Right ventricle myocardium inferior (tissue), 1 donor: ENCODE results near the gene PHC2. TPM values are rescaled to one million over a fixed set of nuclear protein-coding genes. Genes with fewer than 3 reads are reported as not detected.

Source experiments
- ATAC-seq: fragments of 200-7000 bp; cut with Tn5 transposase; one replicate; pipeline ENCODE4 v1.9.1; 2020; ENCODE audit warnings: mild to moderate bottlenecking, moderate library complexity
- DNase-seq: peaks from one replicate; pipeline ENCODE4 v3.0.0; 2021; ENCODE audit errors: missing footprints
- intact Hi-C: fragments of 100-400 bp; cut with DNase I; formaldehyde crosslinking; loops from one replicate; pipeline ENCODE4 v1.11.0; 2022
- total RNA-seq: library from RNA; stranded (reverse); fragmentation: NEBNext Ultra II Directional; extraction: Animal tissue kit (Norgen Biotek cat#: 25700); gene quantifications from one replicate; pipeline ENCODE4 v1.2.1, GENCODE V29; 2021
- donor health status: DM: no; HTN: yes; CAD: no; lungs with severe emphysema.

PHC2 gene
- total RNA-seq, 1 donor from 2014 or later: 102 TPM

DNA sequence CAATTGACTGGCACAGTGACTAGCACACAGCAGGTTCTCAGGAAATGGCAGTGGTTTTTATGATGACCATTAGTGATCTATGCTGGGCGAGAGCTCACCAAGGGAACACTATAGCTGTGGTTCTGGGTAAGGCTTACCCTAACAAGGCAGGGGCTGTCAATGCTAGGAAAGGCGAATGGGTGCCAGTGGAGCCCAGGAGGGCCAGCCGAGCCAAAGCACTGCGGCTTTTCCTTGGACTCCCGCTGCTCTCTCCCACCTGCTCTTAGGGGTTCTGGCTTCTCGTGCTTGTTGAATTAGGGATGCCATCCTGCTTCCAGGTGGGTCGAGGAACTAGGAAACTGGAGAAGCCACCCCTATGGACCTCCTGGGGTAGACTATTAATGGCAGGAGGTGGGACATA lies 100.0 kb downstream of the PHC2 start:
- no peak for ATAC-seq
- intact Hi-C loops: no loop called here
- no peak for DNase-seq

DNA sequence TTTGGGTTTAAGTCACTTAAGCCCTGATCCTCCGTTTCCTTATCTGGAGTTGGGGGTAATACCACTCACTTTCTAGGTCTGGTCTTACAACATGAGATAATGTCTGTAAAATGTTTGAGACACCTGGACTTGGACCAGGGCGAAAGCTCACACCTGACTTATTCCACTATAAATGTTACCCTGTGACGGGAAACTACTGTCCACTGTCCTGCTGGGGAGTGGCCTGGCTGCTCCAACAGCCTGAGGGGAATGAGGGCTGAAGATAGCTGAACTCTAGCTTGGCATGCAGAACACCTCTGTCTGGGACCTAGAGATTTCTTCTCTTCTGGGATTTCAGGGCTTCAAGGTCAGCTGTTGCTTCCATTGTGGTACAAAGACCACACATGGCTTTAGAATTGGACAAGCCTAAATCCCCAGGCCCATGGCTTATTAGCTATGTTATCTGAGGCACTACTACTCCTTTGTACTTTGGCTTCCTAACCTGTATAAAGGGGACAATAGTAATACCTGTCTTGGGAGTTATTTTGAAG lies 100.5 kb downstream of the PHC2 start:
- intact Hi-C loops: no loop called here
- ATAC-seq (no peak), DNase-seq (no peak)

DNA sequence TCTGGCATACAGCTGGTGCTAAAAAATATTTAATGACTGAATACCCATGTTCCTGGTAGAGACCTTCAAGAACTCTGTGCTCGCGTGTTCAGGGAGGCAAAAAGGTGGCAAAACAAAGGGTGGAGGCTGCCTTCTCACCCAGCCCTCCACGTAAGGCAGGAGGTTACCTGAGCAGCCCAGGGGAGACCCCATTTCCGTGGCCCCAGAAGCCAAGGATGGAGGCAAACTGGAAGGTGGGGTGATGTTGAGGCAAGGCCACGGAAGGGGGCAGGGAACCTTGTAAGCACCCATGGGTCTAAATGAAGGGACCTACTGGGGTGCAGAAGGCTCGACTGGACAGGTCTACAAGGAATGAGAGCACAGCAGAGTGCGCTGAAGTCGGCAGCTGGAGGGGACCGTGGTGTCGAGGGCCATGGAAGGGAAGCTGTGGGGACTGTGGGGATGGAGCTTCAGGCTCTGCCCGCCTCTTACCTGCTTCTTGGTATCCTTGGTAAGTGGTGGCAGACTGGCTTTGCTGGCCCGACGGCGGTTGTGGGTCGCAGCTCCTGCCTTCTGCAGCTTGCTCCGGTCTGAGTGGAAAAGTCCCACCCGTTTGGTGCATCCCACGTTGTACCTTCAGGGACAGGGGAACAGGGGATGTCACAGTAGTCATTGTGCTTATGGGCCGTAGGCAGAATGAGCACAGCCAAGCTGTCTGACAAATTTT lies 101.1 kb downstream of the PHC2 start:
- DNase-seq (no peak), ATAC-seq (no peak)
- intact Hi-C loops: no loop called here

DNA sequence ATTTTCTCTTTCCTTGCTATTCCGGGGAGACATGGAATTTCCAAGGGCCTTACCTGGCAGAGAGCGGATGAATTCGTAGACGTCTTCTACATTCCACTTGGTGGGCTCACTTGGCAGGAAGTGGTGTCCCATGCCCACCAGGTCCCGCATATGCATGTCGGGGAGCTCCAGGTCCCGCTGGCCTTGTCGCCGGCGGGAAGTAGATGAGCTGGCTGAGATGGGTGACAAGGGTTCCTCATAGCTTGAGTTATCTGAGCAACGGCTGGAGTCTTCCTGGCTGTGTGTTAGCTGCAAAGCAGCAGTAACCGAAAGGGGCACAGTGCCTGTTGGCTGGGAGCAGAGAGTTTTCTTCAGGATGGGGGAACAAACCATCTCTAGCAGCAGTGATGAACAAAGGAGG lies 102.1 kb downstream of the PHC2 start:
- intact Hi-C loops: no loop called here
- ATAC-seq: no peak
- no peak for DNase-seq

DNA sequence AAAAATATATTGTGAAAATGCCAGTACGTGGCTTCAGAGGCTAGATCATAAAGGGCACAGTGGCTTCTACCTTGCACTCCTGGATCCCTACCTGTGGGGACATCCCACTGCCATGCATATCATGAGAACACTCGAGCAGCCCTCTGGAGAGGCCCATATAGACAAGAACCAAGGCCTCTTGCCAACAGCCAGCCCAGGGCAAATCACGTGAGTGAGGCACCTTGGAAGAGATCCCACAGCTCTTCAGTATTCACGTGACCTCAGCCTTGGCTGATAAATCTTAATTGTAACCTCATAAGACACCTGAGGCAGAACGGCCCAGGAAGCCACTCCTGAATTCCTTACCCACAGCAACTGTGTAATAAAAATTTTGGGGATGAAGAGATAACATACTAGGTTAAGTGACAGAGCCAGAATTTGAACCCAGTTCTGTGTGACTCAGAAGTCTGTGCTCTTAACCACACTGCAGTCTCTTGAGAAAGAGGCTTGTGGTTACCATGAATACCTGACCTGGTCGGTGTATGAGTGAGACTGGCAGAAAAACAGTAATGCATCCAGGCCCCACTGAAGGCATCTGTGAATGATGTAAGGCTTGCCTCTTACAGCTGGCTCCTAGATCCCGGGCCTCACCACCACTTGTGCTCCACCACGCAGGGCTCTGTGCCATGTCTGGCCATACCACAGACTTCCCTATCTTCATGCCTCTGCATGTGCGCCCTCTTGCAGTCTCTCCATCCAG lies 103.1 kb downstream of the PHC2 start:
- intact Hi-C loops: no loop called here
- ATAC-seq: peak; percentile 54
- no peak for DNase-seq

DNA sequence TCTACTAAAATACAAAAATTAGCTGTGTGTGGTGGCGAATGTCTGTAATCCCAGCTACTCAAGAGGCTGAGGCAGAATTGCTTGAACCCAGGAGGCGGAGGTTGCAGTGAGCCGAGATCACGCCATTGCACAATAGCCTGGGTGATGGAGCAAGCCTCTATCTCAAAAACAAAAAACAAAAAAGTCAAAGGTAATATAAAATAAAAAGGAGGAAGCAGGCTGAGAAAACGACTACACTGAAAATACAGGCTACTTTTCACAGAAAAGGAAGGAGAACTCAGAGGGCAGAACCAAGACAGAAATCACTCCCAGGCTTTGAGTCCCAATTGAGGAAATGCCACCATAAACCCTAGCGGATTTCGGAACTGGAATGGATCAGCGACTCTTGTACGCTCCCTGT lies 104.1 kb downstream of the PHC2 start:
- DNase-seq: no peak
- ATAC-seq: no peak
- intact Hi-C loops: no loop called here

DNA sequence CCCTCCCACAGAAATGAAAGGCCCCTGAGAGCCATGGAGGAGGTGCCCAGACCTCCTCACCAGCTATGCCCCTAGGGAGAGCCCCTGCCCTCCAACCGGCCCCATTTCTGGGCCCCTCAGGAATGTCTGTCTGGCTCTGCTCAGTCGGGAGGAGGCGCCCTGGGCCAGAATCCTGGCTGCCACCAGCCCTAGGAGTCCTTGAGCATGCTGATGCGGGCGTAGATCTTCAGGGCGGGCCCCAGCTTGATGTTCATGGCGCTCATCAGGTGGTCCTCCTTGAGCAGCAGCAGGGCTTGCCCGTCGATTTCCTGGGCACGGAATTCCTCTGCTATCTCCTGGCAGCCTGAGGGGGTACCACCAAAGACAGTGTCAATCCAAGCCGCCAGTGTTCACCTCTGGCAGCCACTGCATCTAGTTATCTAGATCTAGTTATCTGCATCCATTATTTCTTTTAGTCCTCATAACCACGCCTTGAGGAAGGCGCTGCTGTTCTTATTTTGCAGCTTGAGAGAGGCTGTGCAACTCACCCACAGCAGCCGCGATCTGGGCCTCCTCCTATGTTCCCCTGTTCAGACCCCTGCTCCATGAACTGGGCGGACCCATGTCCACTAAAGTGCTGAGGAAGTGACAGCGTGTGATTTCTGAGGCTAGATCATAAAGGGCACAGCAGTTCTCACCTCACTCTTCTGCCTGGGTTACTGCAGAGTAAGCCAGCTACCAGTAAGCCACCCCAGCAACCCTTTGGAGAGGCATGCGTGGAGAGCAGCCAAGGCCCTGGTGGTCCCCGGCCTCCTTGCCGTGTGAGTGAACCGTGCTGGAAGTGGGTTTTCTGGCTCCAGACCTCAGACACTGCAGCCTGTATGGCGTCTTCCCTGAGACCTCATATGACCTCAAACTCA lies 106.0 kb downstream of the PHC2 start:
- ATAC-seq (no peak), DNase-seq (no peak)
- intact Hi-C loops: no loop called here

DNA sequence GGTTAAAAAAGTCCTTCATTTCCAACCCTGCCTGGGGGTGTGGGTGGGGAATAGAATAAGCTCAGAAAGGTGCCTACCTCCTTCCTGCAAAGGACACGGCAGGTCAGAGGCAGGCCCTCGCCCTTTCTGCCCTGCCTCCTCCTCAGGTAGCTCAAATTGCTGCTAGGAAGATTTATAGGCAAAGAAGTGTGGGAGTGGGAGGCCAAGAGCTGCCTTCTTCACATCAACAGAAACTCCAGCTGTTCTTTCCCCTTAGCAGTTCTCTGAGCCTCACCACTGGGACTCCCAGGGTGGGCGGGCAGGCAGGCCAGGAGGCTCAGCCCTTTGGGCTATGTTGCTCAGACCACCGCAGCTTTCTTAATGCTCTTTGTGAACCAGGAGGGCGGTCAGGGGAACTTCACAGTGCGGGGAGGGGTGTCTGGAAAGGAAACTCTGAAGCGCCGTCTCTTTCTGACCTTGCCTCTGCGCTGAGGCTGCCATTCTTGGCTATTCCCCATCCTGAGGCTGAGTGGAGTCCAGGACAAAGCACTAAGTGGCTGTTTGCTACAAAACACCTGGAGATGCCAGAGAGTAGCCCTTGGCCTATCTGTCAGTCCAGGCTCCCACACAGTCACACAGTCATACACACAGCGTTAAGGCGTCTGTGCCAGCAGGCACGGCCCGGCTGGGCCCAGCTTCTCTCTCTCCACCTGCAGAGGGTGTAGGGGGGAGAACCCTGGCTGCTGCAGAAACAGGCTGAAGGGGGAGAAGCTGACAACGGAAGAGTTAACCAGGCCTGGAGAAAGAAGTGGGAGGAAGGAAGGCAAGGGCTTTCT lies 107.0 kb downstream of the PHC2 start:
- DNase-seq (no peak), ATAC-seq (no peak)
- intact Hi-C loops: loop anchor here (1.0 kb wide), 1 partner anchor 21 kb away; no protein-coding TSS in a partner anchor

DNA sequence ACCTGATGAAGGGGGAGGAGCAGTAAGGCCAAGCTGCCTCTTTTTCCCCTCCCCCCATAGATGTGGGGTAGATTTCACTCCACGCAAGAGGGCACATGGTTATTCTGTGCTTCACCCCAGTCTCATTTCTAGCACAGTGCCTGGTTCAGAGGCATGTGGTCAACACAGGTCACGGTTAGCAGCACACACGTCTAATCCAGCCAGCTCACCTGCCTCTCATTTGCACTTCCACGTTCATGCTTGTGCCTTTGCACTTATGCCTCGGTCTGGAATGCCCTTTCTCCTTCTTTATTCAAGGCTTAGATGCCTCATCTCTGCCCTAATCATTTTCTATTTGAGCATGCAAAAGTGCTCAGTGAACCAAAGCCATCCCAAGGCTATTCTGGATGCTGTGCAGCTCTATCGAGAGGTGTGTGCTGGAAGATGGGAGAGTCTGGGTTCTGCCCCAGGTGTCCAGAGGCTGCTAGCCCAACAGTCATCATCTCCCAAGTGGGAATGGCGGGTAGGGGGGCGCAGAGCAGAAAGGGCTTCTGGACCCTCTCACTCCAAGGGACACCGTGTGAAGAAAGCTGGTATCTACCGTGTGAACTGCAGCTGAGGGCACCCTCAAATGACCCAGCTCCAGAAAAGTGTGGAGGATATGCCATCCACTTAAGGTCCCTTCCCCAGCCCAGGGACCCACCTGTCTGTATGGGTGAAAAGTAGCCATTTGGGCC lies 107.9 kb downstream of the PHC2 start:
- ATAC-seq (no peak), DNase-seq (no peak)
- intact Hi-C loops: loop anchor here (1.0 kb wide), 1 partner anchor 20 kb away; no protein-coding TSS in a partner anchor

DNA sequence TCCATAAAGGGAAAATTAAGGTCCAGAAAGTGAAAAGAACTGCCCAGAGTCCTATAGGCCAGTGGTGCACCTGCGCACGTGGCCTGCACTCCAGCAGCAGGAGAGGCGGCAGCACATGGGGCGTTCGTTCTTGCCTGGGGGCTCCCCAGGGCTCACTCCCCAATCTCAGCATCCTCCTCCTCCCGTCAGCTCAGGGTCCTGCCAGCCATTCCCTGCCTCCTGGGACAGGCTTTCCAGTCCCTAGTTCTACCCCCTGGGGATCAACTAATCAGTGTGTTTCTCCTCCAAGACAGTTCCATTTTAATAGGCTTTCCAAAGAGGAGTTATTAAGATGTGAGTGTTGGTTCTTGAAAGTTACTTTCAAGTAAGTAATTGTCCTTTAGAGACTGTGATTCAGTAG lies 108.8 kb downstream of the PHC2 start:
- intact Hi-C loops: no loop called here
- ATAC-seq (no peak), DNase-seq (no peak)

DNA sequence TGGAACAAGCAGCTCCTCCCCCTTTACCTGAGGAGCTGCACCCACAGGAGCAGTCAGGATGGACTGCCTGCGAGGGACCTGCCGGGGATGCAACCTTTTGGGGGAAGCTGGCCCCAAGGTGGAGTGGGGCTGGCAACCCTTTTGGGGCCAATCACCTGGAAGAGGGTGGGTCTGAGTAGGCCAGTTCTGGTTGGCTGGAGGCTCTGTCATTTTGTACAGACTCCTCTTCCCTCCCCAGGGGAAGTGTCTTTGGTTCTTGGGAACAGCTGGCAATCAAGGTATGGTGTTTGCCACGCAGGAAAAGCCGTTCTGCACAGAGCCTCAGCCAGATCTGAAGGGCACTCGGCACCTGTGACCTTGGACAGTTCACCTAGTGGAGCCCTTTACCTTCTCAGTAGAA lies 109.7 kb downstream of the PHC2 start:
- ATAC-seq: no peak
- intact Hi-C loops: no loop called here
- DNase-seq: no peak

DNA sequence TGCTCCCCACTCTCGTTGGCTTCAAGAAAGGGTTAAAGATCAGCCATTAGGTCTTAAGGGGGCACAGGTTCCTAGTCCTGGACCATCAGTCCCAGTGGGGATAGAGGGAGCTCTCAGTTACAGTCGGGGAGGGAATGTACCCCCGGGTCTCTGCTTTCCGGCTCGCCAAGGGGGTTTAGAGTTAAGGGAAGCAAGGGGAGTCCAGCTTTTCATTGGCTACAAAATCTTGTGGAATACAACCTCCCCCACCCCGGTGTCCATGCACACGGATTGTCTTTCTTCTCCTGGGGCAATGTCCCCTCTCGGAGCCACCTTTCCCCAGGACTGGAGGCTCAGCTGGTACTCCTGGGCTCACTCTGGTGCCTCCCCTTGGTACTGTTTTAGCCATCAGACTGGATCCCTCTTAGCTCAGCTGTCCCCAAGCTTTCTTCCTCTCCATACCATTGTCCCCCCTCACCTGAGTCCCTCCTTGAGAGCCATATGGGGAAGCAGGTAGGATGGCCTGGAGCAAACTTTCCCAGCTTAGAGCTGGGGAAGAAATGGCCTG lies 110.2 kb downstream of the PHC2 start, which contains the start of gene A3GALT2:
TSS of gene A3GALT2 (minus strand) at position 480 of the 547 bp plus-strand sequence. CDS start at position 480, 0 bp downstream.
- DNase-seq: no peak
- ATAC-seq: no peak
- intact Hi-C loops: no loop called here

DNA sequence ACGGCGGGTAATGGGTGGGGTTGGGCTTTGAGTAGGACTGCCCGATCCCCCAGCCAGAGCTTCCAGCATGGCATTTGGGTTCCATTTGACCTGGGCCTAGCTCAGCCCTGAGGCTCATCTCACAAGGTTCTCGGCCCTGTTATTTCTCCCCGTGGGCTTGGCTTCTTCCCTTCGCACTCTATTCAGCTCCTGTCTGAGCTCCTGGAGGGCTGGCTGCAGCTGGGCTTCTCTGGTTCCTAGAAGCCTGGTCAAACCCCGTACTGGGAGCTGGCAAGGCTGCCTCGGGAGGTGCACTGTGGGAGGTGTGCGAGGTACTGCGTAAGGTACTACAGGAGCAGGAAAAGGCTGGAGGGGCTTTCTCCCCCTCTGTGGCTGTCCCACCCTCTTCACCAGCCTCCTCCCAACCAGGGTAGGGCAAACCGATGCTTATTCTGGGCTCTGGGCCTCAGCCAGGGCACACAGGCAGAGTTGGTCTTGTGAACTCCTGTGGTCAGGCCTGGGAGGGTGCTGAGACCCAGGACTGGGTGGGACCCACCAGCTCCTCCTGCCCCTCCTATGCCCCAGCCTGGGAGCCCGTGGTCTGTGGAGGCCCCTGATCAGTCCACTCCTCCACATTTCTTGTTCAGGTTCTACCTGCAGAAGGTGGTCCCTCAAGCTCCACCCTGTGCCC lies 110.8 kb downstream of the PHC2 start:
- DNase-seq (no peak), ATAC-seq (no peak)
- intact Hi-C loops: no loop called here

DNA sequence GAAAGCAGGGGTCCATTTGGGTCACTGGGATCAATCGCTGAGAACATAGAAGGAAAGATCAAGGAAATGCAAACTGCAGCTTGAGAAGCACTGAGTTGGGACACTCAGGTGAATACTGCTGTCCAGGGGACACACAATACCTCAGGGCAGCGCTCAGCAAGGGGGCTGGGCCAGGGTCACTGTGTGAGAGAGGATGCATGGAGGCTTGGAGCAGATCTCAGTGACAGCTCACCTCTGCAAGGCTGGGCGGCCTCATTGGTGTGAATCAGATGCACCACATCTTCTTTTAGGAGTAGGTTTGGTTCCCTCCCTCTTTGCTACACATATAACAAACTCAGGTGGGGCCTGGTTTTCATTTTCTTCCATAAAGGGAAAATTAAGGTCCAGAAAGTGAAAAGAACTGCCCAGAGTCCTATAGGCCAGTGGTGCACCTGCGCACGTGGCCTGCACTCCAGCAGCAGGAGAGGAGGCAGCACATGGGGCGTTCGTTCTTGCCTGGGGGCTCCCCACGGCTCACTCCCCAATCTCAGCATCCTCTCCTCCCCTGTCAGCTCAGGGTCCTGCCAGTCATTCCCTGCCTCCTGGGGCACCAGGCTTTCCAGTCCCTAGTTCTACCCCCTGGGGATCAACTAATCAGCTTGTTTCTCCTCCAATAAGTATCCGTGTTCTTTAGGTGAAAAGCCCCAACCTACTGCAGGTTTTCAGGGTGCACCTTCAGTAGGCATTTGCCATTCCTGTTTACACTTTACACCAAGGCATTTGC lies 111.5 kb downstream of the PHC2 start:
- intact Hi-C loops: no loop called here
- no peak for ATAC-seq
- DNase-seq: no peak

DNA sequence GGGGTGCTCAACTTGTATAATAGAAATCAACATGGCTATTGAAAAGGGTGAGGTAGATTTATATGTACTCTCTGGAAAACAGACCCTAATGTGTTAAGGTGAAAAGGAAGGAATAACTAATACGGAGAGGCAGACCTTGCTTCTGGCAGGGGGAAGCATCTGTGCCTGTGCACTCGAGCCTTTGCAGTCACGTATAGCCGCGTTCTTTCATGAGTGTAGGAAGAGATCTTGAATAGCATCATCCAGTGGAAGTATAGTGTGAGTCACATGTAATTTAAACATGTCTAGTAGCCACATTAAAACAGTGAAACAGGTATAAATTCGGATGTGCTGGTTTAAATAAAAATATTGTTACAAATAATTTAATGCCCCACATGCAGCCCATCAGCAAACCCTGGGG lies 112.9 kb downstream of the PHC2 start:
- intact Hi-C loops: no loop called here
- ATAC-seq (no peak), DNase-seq (no peak)

DNA sequence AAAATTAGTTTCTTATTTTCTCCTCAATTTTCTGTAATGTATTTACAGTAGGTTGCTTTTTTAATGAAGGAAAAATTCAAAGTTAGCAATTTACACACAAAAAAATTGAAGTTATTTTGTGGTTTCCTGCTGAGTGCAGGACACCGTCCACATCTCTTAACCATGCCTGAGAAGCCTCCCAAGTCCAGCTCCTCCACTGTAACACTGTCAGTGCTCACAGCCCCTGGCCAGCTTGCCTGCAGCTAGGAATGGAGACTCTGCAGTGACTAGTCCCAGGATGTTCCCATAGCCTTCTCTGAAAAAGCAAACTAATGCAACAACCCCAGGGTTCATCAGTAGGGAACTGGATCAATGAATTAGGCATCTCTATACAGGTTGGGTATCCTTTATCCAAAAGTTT lies 113.5 kb downstream of the PHC2 start:
- ATAC-seq: no peak
- DNase-seq: no peak
- intact Hi-C loops: no loop called here
